PC-3 (cell line): ENCODE results near the gene PLEKHO2.

ENCODE experiments used
- CTCF ChIP-seq: fragments of 300-600 bp; sonication (generic); conservative IDR thresholded peaks from 2 replicates; pipeline ENCODE4 v1.5.1; 2017; ENCODE audit warnings: antibody characterized with exemption, low read depth, mild to moderate bottlenecking, low read length
- EZH2 ChIP-seq: fragments of 300-600 bp; sonication (generic); IDR thresholded peaks from one replicate; pipeline ENCODE4 v1.6.1; 2017; ENCODE audit warnings: antibody characterized with exemption, mild to moderate bottlenecking, low read length; ENCODE audit not compliant: unreplicated experiment

GRCh38 chr15:64861331-64861730, 19.6 kb downstream of the PLEKHO2 start:
- TF ChIP-seq CTCF (no peak), EZH2 (no peak)
